HepG2 (cell line): ENCODE measurements around the gene USP9Y.

ENCODE experiments used
- FOXP4 ChIP-seq: sonication (generic); formaldehyde crosslinking; IDR thresholded peaks from 2 replicates; pipeline ENCODE4 v1.4.0; 2020; ENCODE audit warnings: missing genetic modification reagents
- GATAD1 ChIP-seq: IDR thresholded peaks from 2 replicates; pipeline ENCODE4 v1.6.1; 2016; ENCODE audit warnings: missing genetic modification reagents, missing compliant biosample characterization
- KAT2B ChIP-seq: fragments of 150-350 bp; IDR thresholded peaks from 2 replicates; pipeline ENCODE4 v1.6.1; 2014; ENCODE audit warnings: low read depth, low read length, borderline replicate concordance
- KDM1A ChIP-seq: IDR thresholded peaks from 2 replicates; pipeline ENCODE4 v1.6.1; 2016; ENCODE audit warnings: missing compliant biosample characterization
- KLF12 ChIP-seq: sonication (generic); formaldehyde crosslinking; IDR thresholded peaks from 2 replicates; pipeline ENCODE4 v1.4.0; 2020; ENCODE audit warnings: missing genetic modification reagents, borderline replicate concordance
- MAFF ChIP-seq: IDR thresholded peaks from 2 replicates; pipeline ENCODE4 v1.6.1; 2011; ENCODE audit warnings: low read depth, low read length, improper control_type of control experiment
- NFIB ChIP-seq: sonication (generic); formaldehyde crosslinking; IDR thresholded peaks from 2 replicates; pipeline ENCODE4 v1.9.0; 2021; ENCODE audit warnings: missing genetic modification reagents, mild to moderate bottlenecking, borderline replicate concordance
- REST ChIP-seq, 2 experiments: IDR thresholded peaks; 2 replicates each; pipeline ENCODE4 v1.6.1; 2011 to 2012; ENCODE audit warnings: low read length in 2 of 2, borderline replicate concordance in 1 of 2, low read depth in 1 of 2, mild to moderate bottlenecking in 1 of 2, moderate library complexity in 1 of 2
- STAG1 ChIP-seq: sonication (generic); formaldehyde crosslinking; IDR thresholded peaks from 2 replicates; pipeline ENCODE4 v1.4.0; 2020; ENCODE audit warnings: missing genetic modification reagents
- ZIK1 ChIP-seq: sonication (generic); formaldehyde crosslinking; IDR thresholded peaks from 2 replicates; pipeline ENCODE4 v1.5.0; 2020; ENCODE audit warnings: mild to moderate bottlenecking, low read depth, missing genetic modification reagents, borderline replicate concordance
- ZNF10 ChIP-seq: sonication (generic); formaldehyde crosslinking; IDR thresholded peaks from 2 replicates; pipeline ENCODE4 v1.4.0; 2020; ENCODE audit warnings: mild to moderate bottlenecking, low read depth, missing genetic modification reagents, borderline replicate concordance
- ZNF354B ChIP-seq: sonication (generic); formaldehyde crosslinking; IDR thresholded peaks from 2 replicates; pipeline ENCODE4 v1.8.0; 2022; ENCODE audit warnings: mild to moderate bottlenecking, missing genetic modification reagents
- TF ChIP-seq, protein P1 (sequence below): fragments of 450-650 bp; IDR thresholded peaks from 2 replicates; pipeline ENCODE4 v1.6.1; 2016
- TF ChIP-seq, protein P2 (sequence below): sonication (generic); formaldehyde crosslinking; IDR thresholded peaks from 2 replicates; pipeline ENCODE4 v1.5.0; 2020; ENCODE audit warnings: mild to moderate bottlenecking, missing genetic modification reagents, moderate library complexity

- TF ChIP-seq ZNF10 (CRISPR knock-in tag) (no peak), NFIB (CRISPR knock-in tag) (no peak), KDM1A (no peak), KAT2B (no peak), GATAD1 (CRISPR knock-in tag) (no peak), STAG1 (CRISPR knock-in tag) (no peak), FOXP4 (CRISPR knock-in tag) (no peak), ZIK1 (no peak), ZNF354B (CRISPR knock-in tag) (no peak), REST (IDR thresholded peaks at IDR 0.05; ENCODE audit: borderline replicate concordance in 1 of 2, low read depth in 1 of 2, low read length in 2 of 2) (no peak), MAFF (no peak), KLF12 (CRISPR knock-in tag) (no peak)
- TF ChIP-seq, protein P1, sequence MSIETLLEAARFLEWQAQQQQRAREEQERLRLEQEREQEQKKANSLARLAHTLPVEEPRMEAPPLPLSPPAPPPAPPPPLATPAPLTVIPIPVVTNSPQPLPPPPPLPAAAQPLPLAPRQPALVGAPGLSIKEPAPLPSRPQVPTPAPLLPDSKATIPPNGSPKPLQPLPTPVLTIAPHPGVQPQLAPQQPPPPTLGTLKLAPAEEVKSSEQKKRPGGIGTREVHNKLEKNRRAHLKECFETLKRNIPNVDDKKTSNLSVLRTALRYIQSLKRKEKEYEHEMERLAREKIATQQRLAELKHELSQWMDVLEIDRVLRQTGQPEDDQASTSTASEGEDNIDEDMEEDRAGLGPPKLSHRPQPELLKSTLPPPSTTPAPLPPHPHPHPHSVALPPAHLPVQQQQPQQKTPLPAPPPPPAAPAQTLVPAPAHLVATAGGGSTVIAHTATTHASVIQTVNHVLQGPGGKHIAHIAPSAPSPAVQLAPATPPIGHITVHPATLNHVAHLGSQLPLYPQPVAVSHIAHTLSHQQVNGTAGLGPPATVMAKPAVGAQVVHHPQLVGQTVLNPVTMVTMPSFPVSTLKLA = no peak
- TF ChIP-seq, protein P2, sequence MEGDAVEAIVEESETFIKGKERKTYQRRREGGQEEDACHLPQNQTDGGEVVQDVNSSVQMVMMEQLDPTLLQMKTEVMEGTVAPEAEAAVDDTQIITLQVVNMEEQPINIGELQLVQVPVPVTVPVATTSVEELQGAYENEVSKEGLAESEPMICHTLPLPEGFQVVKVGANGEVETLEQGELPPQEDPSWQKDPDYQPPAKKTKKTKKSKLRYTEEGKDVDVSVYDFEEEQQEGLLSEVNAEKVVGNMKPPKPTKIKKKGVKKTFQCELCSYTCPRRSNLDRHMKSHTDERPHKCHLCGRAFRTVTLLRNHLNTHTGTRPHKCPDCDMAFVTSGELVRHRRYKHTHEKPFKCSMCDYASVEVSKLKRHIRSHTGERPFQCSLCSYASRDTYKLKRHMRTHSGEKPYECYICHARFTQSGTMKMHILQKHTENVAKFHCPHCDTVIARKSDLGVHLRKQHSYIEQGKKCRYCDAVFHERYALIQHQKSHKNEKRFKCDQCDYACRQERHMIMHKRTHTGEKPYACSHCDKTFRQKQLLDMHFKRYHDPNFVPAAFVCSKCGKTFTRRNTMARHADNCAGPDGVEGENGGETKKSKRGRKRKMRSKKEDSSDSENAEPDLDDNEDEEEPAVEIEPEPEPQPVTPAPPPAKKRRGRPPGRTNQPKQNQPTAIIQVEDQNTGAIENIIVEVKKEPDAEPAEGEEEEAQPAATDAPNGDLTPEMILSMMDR (CRISPR knock-in tag) = no peak
These were observed 122.4 kb downstream of the USP9Y start for GRCh38 chrY:12823408-12823807.
